ENCODE results near the gene IL17REL. TPM values are rescaled to one million over a fixed set of nuclear protein-coding genes. Genes with fewer than 3 reads are reported as not detected.

IL17REL gene
- total and polyA plus RNA-seq, 10 of the 15 experiments (the other 5 are each of a cell fraction or from before 2014, with no cell fraction given), result 0.03 TPM; not detected in 9

GRCh38 chr22:49962751-49963646 is 49.6 kb downstream of the IL17REL start (continued):
- TF ChIP-seq, protein P1, sequence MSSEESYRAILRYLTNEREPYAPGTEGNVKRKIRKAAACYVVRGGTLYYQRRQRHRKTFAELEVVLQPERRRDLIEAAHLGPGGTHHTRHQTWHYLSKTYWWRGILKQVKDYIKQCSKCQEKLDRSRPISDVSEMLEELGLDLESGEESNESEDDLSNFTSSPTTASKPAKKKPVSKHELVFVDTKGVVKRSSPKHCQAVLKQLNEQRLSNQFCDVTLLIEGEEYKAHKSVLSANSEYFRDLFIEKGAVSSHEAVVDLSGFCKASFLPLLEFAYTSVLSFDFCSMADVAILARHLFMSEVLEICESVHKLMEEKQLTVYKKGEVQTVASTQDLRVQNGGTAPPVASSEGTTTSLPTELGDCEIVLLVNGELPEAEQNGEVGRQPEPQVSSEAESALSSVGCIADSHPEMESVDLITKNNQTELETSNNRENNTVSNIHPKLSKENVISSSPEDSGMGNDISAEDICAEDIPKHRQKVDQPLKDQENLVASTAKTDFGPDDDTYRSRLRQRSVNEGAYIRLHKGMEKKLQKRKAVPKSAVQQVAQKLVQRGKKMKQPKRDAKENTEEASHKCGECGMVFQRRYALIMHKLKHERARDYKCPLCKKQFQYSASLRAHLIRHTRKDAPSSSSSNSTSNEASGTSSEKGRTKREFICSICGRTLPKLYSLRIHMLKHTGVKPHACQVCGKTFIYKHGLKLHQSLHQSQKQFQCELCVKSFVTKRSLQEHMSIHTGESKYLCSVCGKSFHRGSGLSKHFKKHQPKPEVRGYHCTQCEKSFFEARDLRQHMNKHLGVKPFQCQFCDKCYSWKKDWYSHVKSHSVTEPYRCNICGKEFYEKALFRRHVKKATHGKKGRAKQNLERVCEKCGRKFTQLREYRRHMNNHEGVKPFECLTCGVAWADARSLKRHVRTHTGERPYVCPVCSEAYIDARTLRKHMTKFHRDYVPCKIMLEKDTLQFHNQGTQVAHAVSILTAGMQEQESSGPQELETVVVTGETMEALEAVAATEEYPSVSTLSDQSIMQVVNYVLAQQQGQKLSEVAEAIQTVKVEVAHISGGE (CRISPR knock-in tag; IDR thresholded peaks at IDR 0.05), result no peak

DNA sequence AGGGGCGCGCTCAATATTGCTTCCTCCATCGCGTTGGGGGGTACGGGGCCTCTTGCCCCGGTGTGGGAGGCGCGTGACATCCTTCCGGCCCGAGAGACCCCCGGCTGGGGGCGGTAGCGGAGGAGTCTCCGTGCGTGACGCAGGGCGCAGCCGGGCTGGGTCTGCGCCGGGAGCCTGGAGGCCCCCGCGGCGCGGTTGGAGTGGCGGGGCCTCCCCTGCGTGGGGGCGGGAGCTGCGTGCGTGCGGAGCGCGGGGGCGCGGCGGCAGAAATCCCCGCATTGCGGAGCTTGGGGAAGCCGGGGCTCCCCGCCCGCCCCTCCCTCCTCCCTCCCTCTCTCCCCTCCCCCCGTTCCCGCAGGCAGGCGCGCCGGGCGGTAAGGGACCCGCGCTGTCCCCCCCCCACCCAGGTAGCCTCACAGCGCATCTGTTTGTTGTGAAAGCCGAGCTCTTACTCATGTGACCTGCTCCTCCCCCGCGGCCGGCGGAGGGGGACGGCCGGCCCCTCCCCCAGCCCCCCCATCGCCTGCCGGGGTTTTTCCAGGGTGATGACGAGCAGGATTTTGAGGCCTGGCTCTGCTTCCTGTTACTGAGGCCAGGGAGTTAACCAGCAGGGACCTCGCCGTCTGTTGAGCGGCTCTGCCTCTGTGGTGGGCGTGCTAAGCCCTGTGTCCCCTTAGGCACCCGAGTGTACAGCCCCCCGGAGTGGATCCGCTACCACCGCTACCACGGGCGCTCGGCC is 50.4 kb downstream of the IL17REL start:
- no peak overlapping the region for H2AFZ ChIP-seq (ENCODE audit: control insufficient read depth, low read depth, low read length)
- peak overlapping the region; percentile 78 for H3K9ac ChIP-seq (ENCODE audit: control insufficient read depth, insufficient read depth, low read length)
- RAD21 ChIA-PET (ENCODE audit: unreplicated experiment), result interaction anchor here (0.8 to 2.6 kb wide), 7 partner anchors 9 to 68 kb away, joined by 3 to 15 read pairs (median 4); no protein-coding TSS in a partner anchor
- peak overlapping the region; percentile 87 for H3K4me2 ChIP-seq (ENCODE audit: control insufficient read depth, insufficient read depth)
- peaks cover 49% of the 10 kb centered on the region for H3K79me2 ChIP-seq (ENCODE audit: control insufficient read depth, insufficient read depth, low read length)
- peaks cover 14 to 19% of the 10 kb centered on the region in 2 experiments for H3K36me3 ChIP-seq (ENCODE audit: control insufficient read depth in 2 of 2, insufficient read depth in 2 of 2, low read length in 1 of 2)
- H3K27me3 ChIP-seq (replicated peaks in 1 of 2; ENCODE audit: control insufficient read depth in 2 of 2, insufficient read depth in 2 of 2, low read length in 1 of 2), result no peaks in the 10 kb centered on the region
- BruUV-seq (replicated peaks), result no TSS peak
- FAIRE-seq (no peak), ATAC-seq (peak; percentile 33), DNase-seq (ENCODE audit: low read depth, low spot score) (no peak)
- WGBS (ENCODE audit: insufficient coverage, insufficient replicate concordance, low lambda C conversion rate, missing lambda C conversion rate), result under 1% methylated on average over 41 of the region's 70 CpGs
- POLR2A ChIA-PET, result interaction anchor here (0.5 to 2.5 kb wide), 13 partner anchors 8 to 225 kb away, joined by 3 to 15 read pairs (median 4); no protein-coding TSS in a partner anchor
- SMC1A ChIA-PET (ENCODE audit: uncharacterized antibody, unreplicated experiment), result interaction anchor here (1.2 to 1.6 kb wide), 3 partner anchors 30 to 66 kb away, joined by 3 to 4 read pairs (median 3); no protein-coding TSS in a partner anchor
- peaks cover 2% of the 10 kb centered on the region; the same call in 1 of the 2 replicates for H4K20me1 ChIP-seq (ENCODE audit: control insufficient read depth, insufficient read depth)
- intact Hi-C loops (cut with micrococcal nuclease; ENCODE audit: unreplicated experiment) (loop anchor here (5.0 kb wide), 1 partner anchor 225 kb away; the partner anchor contains the start of gene TRABD), in situ Hi-C loops (cut with MboI) (loop anchor here (10.0 kb wide), 1 partner anchor 573 kb away; the partner anchor contains the start of gene TYMP)
- H3K4me3 ChIP-seq, result peak overlapping the region; percentile 98
- H3K4me1 ChIP-seq (ENCODE audit: control insufficient read depth, insufficient read depth, low read length), result peaks cover 32% of the 10 kb centered on the region
- CTCF ChIA-PET, result interaction anchor here (1.0 to 2.2 kb wide), 6 partner anchors 9 to 68 kb away, joined by 3 to 6 read pairs (median 4); no protein-coding TSS in a partner anchor
- H3K27ac ChIP-seq (ENCODE audit: control insufficient read depth, insufficient read depth), result peak overlapping the region; percentile 87
- H3K9me3 ChIP-seq (replicated peaks; ENCODE audit: control insufficient read depth, insufficient read depth, low read length), result no peaks in the 10 kb centered on the region
- TF ChIP-seq JUNB (IDR thresholded peaks at IDR 0.05), result no peak
- TF ChIP-seq CBX5 (IDR thresholded peaks at IDR 0.05; ENCODE audit: low read depth), result no peak
- TF ChIP-seq, protein P2, sequence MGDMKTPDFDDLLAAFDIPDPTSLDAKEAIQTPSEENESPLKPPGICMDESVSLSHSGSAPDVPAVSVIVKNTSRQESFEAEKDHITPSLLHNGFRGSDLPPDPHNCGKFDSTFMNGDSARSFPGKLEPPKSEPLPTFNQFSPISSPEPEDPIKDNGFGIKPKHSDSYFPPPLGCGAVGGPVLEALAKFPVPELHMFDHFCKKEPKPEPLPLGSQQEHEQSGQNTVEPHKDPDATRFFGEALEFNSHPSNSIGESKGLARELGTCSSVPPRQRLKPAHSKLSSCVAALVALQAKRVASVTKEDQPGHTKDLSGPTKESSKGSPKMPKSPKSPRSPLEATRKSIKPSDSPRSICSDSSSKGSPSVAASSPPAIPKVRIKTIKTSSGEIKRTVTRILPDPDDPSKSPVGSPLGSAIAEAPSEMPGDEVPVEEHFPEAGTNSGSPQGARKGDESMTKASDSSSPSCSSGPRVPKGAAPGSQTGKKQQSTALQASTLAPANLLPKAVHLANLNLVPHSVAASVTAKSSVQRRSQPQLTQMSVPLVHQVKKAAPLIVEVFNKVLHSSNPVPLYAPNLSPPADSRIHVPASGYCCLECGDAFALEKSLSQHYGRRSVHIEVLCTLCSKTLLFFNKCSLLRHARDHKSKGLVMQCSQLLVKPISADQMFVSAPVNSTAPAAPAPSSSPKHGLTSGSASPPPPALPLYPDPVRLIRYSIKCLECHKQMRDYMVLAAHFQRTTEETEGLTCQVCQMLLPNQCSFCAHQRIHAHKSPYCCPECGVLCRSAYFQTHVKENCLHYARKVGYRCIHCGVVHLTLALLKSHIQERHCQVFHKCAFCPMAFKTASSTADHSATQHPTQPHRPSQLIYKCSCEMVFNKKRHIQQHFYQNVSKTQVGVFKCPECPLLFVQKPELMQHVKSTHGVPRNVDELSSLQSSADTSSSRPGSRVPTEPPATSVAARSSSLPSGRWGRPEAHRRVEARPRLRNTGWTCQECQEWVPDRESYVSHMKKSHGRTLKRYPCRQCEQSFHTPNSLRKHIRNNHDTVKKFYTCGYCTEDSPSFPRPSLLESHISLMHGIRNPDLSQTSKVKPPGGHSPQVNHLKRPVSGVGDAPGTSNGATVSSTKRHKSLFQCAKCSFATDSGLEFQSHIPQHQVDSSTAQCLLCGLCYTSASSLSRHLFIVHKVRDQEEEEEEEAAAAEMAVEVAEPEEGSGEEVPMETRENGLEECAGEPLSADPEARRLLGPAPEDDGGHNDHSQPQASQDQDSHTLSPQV (IDR thresholded peaks at IDR 0.05), result no peak
- peak; percentile 66 to 88 for TF ChIP-seq BHLHE40 (IDR thresholded peaks at IDR 0.05; ENCODE audit: borderline replicate concordance in 1 of 2, low read depth in 2 of 2, low read length in 1 of 2)
- peak in 1 of 2 experiments; percentile 93; a peak in 2 of 3 replicates for TF ChIP-seq EGR1 (IDR thresholded peaks at IDR 0.05; ENCODE audit: borderline replicate concordance in 1 of 2, low read depth in 2 of 2, low read length in 2 of 2)
- no peak for TF ChIP-seq STAT3 (IDR thresholded peaks at IDR 0.05; ENCODE audit: low read depth, low read length)
- no peak for TF ChIP-seq ZNF274 (IDR thresholded peaks at IDR 0.05; ENCODE audit: insufficient read depth, insufficient read length)
- TF ChIP-seq FOS (IDR thresholded peaks at IDR 0.05; ENCODE audit: borderline replicate concordance, extremely low read depth, insufficient read length), result no peak
